ENCODE data around the gene THAP12. TPM values are rescaled to one million over a fixed set of nuclear protein-coding genes. Genes with fewer than 3 reads are reported as not detected.

Gene THAP12
- total RNA-seq, 1 experiment from 2014 or later, result 27.6 TPM

DNA sequence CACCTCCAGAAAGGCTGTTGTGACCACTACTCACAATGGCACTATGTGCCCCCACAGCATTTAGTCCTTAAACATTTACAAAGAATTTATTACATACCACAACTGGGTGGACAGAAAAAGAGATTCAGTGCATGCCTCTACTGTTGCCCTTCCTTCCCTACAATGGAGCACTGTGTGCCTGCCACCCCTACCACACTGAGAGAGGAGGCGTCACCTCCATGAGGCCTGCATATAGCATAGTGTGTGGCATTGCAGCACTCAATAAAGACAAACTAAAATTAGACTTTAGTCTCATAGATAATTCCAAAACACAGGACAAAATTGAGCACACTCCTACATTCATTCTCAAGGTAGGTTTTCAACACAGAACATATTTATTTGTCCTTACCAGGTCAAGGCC lies 25.8 kb downstream of the THAP12 start (continued):
- TF ChIP-seq ZNF121 (CRISPR knock-in tag; IDR thresholded peaks at IDR 0.05), result no peak

DNA sequence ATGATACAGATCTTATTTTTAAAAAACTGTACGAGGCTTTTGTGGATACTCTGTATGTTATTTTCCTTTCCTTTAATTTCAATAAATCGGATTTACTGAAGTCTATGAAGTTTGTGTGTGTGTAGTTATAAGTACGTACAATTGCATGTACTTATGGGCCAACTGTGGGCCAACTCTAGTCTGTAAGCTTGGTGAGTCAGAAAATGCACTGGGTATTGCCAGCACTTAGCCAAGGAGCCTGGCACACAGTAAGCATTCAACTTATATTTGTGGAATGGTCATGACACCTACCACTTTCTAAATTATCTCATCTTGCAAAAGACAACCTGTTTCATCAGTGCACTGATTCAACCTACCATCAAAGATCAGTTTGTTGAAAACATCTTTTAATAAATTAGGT lies 32.6 kb downstream of the THAP12 start:
- POLR2A ChIA-PET, result no interaction called here
- Mint-ChIP-seq H3K4me1 (no peaks in the 10 kb centered on the region), H3K27me3 (ENCODE audit: low read depth) (no peaks in the 10 kb centered on the region), H3K9me3 (no peaks in the 10 kb centered on the region), H3K27ac (no peak overlapping the region), H3K36me3 (peaks cover 22% of the 10 kb centered on the region), H3K4me3 (no peak overlapping the region)
- no peak for ATAC-seq
- no peak for DNase-seq (ENCODE audit: low spot score)
- CTCF ChIA-PET, result no interaction called here
- TF ChIP-seq TEAD4 (CRISPR knock-in tag; IDR thresholded peaks at IDR 0.05), result no peak
- no peak for TF ChIP-seq TEAD1 (CRISPR knock-in tag; IDR thresholded peaks at IDR 0.05)
- TF ChIP-seq GRHL2 (CRISPR knock-in tag; IDR thresholded peaks at IDR 0.05; ENCODE audit: insufficient replicate concordance, severe bottlenecking), result no peak
- TF ChIP-seq NR3C1 (CRISPR knock-in tag; conservative IDR thresholded peaks at IDR 0.05; ENCODE audit: low read depth), result no peak

DNA sequence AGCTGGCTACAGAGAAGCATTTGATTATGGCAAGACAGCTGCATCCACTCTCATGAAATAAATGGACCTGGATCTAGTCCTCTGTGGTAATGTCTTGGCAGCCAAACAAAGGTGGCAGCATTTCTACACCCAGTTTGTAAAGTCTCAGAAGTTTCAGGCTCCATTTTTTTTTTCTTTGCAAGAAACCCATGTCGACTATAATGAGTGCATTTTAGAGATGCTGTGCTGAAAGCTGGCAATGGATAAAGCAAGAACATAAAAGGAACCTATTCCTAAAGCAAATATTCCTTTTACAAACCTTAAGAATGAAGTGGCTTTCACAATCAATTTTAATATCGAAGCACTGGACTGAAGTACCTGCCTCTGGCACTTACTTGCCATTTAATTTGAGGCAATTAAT lies 33.5 kb downstream of the THAP12 start:
- CTCF ChIA-PET, result no interaction called here
- no peak for ATAC-seq

DNA sequence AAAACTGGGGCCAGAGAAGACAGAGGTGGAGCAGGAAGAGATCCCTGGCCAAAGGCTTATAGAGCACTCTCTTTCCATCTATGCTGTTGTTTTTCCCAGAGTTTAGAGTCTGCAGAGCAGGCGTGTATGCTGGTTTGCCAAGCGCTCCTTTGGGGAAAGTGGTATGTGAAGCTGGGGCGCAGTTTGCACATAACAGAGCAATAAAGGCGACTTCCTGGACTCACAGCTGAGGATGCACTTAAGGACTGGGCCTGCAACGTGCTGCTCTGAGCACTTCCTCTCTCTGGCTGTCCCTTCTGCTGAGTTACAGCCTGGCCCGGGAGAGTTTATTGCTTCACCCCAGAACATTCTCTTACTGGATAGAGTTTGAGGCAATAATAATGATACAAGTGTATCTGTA lies 41.7 kb downstream of the THAP12 start:
- POLR2A ChIA-PET, result no interaction called here
- Mint-ChIP-seq H3K27ac (no peak overlapping the region), H3K27me3 (ENCODE audit: low read depth) (peaks cover 4% of the 10 kb centered on the region; the same call in 1 of the 2 replicates), H3K4me3 (no peak overlapping the region), H3K9me3 (peaks cover 26% of the 10 kb centered on the region), H3K36me3 (peaks cover 24% of the 10 kb centered on the region), H3K4me1 (no peaks in the 10 kb centered on the region)
- DNase-seq (ENCODE audit: low spot score) (no peak), ATAC-seq (no peak)
- CTCF ChIA-PET, result no interaction called here
- TF ChIP-seq ATF1 (CRISPR knock-in tag; IDR thresholded peaks at IDR 0.05) (no peak), NR3C1 (CRISPR knock-in tag; conservative IDR thresholded peaks at IDR 0.05; ENCODE audit: low read depth) (no peak)
- TF ChIP-seq, protein P1, sequence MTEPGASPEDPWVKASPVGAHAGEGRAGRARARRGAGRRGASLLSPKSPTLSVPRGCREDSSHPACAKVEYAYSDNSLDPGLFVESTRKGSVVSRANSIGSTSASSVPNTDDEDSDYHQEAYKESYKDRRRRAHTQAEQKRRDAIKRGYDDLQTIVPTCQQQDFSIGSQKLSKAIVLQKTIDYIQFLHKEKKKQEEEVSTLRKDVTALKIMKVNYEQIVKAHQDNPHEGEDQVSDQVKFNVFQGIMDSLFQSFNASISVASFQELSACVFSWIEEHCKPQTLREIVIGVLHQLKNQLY (CRISPR knock-in tag; IDR thresholded peaks at IDR 0.05), result no peak
- TF ChIP-seq, protein P2, sequence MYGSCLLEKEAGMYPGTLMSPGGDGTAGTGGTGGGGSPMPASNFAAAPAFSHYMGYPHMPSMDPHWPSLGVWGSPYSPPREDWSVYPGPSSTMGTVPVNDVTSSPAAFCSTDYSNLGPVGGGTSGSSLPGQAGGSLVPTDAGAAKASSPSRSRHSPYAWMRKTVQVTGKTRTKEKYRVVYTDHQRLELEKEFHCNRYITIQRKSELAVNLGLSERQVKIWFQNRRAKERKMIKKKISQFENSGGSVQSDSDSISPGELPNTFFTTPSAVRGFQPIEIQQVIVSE (CRISPR knock-in tag; IDR thresholded peaks at IDR 0.05; ENCODE audit: borderline replicate concordance), result no peak
- TF ChIP-seq, protein P3, sequence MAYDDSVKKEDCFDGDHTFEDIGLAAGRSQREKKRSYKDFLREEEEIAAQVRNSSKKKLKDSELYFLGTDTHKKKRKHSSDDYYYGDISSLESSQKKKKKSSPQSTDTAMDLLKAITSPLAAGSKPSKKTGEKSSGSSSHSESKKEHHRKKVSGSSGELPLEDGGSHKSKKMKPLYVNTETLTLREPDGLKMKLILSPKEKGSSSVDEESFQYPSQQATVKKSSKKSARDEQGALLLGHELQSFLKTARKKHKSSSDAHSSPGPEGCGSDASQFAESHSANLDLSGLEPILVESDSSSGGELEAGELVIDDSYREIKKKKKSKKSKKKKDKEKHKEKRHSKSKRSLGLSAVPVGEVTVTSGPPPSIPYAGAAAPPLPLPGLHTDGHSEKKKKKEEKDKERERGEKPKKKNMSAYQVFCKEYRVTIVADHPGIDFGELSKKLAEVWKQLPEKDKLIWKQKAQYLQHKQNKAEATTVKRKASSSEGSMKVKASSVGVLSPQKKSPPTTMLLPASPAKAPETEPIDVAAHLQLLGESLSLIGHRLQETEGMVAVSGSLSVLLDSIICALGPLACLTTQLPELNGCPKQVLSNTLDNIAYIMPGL (CRISPR knock-in tag; IDR thresholded peaks at IDR 0.05), result no peak
- TF ChIP-seq, protein P4, sequence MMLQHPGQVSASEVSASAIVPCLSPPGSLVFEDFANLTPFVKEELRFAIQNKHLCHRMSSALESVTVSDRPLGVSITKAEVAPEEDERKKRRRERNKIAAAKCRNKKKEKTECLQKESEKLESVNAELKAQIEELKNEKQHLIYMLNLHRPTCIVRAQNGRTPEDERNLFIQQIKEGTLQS (CRISPR knock-in tag; conservative IDR thresholded peaks at IDR 0.05), result no peak

More for the DNA sequence above, 33.5 kb downstream of the THAP12 start:
- H3K4me3 Mint-ChIP-seq, result no peak overlapping the region
- peaks cover 14% of the 10 kb centered on the region for H3K36me3 Mint-ChIP-seq
- H3K27me3 Mint-ChIP-seq (ENCODE audit: low read depth), result no peaks in the 10 kb centered on the region
- TF ChIP-seq, protein P5, sequence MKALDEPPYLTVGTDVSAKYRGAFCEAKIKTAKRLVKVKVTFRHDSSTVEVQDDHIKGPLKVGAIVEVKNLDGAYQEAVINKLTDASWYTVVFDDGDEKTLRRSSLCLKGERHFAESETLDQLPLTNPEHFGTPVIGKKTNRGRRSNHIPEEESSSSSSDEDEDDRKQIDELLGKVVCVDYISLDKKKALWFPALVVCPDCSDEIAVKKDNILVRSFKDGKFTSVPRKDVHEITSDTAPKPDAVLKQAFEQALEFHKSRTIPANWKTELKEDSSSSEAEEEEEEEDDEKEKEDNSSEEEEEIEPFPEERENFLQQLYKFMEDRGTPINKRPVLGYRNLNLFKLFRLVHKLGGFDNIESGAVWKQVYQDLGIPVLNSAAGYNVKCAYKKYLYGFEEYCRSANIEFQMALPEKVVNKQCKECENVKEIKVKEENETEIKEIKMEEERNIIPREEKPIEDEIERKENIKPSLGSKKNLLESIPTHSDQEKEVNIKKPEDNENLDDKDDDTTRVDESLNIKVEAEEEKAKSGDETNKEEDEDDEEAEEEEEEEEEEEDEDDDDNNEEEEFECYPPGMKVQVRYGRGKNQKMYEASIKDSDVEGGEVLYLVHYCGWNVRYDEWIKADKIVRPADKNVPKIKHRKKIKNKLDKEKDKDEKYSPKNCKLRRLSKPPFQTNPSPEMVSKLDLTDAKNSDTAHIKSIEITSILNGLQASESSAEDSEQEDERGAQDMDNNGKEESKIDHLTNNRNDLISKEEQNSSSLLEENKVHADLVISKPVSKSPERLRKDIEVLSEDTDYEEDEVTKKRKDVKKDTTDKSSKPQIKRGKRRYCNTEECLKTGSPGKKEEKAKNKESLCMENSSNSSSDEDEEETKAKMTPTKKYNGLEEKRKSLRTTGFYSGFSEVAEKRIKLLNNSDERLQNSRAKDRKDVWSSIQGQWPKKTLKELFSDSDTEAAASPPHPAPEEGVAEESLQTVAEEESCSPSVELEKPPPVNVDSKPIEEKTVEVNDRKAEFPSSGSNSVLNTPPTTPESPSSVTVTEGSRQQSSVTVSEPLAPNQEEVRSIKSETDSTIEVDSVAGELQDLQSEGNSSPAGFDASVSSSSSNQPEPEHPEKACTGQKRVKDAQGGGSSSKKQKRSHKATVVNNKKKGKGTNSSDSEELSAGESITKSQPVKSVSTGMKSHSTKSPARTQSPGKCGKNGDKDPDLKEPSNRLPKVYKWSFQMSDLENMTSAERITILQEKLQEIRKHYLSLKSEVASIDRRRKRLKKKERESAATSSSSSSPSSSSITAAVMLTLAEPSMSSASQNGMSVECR (CRISPR knock-in tag; IDR thresholded peaks at IDR 0.05; ENCODE audit: borderline replicate concordance), result no peak
- TF ChIP-seq, protein P6, sequence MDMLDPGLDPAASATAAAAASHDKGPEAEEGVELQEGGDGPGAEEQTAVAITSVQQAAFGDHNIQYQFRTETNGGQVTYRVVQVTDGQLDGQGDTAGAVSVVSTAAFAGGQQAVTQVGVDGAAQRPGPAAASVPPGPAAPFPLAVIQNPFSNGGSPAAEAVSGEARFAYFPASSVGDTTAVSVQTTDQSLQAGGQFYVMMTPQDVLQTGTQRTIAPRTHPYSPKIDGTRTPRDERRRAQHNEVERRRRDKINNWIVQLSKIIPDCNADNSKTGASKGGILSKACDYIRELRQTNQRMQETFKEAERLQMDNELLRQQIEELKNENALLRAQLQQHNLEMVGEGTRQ (CRISPR knock-in tag; IDR thresholded peaks at IDR 0.05), result no peak
- TF ChIP-seq, protein P7, sequence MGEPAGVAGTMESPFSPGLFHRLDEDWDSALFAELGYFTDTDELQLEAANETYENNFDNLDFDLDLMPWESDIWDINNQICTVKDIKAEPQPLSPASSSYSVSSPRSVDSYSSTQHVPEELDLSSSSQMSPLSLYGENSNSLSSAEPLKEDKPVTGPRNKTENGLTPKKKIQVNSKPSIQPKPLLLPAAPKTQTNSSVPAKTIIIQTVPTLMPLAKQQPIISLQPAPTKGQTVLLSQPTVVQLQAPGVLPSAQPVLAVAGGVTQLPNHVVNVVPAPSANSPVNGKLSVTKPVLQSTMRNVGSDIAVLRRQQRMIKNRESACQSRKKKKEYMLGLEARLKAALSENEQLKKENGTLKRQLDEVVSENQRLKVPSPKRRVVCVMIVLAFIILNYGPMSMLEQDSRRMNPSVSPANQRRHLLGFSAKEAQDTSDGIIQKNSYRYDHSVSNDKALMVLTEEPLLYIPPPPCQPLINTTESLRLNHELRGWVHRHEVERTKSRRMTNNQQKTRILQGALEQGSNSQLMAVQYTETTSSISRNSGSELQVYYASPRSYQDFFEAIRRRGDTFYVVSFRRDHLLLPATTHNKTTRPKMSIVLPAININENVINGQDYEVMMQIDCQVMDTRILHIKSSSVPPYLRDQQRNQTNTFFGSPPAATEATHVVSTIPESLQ (CRISPR knock-in tag; IDR thresholded peaks at IDR 0.05), result no peak
- no peaks in the 10 kb centered on the region for H3K9me3 Mint-ChIP-seq
- no peaks in the 10 kb centered on the region for H3K4me1 Mint-ChIP-seq
- H3K27ac Mint-ChIP-seq, result no peak overlapping the region
- DNase-seq (ENCODE audit: low spot score), result no peak
- POLR2A ChIA-PET, result no interaction called here
